ENCODE results near the gene TMEM161B. TPM values are rescaled to one million over a fixed set of nuclear protein-coding genes. Genes with fewer than 3 reads are reported as not detected.
"Not testable (repeated sequence)": the region's sequence is repeated elsewhere in the genome, so short reads cannot be mapped to it uniquely, and the experiment has no call there.

TMEM161B gene
- total and polyA plus RNA-seq, 11 donors: 2.9 to 13.2 (median 9.3) TPM

DNA sequence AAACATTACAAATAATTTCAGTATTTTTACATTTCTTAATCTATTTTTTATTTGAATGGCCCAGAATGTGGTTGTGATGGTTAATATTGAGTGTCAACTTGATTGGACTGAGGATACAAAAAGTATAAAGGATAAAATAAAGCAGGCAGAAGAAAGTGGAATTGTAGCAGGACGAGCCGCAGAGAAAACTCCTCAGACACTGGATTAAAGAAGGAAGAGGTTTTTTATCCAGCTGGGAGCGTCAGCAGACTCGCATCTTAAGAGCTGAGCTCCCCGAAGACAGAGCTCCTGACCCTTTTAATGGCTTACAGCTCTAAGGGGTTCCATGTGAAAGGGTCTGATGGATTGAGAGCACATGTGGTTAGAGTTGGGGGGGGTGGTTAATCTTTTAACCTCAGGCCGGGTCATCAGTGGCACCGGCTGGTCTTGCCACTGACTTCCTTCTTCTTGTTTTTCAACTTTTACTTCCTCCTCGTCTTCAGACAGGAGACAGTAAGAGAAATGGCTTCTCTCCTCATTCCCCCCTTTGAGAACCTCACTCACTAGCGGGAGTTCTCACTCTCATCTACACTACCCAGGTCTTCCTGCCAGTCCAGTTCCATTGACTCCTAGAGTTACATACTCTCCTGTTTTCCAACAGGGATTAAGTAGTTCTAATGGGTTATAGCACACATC is 80.0 kb downstream of the TMEM161B start:
- Histone ChIP-seq H3K4me3 (no peak overlapping the region), H3K4me1 (no peaks in the 10 kb centered on the region), H3K27me3 (no peaks in the 10 kb centered on the region), H3K27ac (no peak overlapping the region), H3K36me3 (peaks cover 0 to 24% (median 9%) of the 10 kb centered on the region in 9 donors), H3K9me3 (peaks cover 0 to 49% (median 25%) of the 10 kb centered on the region in 12 donors)
- ATAC-seq (no peak), DNase-seq (no peak)
- 95 to 98% (median 96%) methylated on average over 9 of the region's 9 CpGs for WGBS, 4 donors
- intact Hi-C loops (cut with DNase I): no loop called here
- TF ChIP-seq POLR2A (IDR thresholded peaks at IDR 0.05): no peak
- TF ChIP-seq, protein P1, sequence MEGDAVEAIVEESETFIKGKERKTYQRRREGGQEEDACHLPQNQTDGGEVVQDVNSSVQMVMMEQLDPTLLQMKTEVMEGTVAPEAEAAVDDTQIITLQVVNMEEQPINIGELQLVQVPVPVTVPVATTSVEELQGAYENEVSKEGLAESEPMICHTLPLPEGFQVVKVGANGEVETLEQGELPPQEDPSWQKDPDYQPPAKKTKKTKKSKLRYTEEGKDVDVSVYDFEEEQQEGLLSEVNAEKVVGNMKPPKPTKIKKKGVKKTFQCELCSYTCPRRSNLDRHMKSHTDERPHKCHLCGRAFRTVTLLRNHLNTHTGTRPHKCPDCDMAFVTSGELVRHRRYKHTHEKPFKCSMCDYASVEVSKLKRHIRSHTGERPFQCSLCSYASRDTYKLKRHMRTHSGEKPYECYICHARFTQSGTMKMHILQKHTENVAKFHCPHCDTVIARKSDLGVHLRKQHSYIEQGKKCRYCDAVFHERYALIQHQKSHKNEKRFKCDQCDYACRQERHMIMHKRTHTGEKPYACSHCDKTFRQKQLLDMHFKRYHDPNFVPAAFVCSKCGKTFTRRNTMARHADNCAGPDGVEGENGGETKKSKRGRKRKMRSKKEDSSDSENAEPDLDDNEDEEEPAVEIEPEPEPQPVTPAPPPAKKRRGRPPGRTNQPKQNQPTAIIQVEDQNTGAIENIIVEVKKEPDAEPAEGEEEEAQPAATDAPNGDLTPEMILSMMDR (IDR thresholded peaks at IDR 0.05): no peak

DNA sequence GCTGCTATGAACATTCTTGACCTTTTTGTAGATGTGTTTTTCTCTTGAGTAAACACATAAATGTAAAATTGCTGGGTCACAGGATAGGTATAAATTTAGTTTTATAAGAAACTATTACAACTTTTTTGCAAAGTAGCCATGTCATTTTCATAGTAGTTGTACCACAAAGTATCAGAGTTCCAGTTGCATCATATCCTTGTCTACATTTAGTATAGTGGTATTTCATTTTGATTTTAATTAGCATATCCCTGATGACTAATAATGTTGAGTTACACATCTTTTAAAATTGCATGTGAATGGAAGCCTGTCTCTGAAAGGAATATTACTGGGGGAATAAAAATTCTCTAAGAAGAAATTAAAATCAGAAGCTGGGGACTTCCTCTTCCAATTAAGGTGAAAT is 85.4 kb downstream of the TMEM161B start:
- H3K9me3 ChIP-seq: peaks cover 0 to 26% (median 9%) of the 10 kb centered on the region in 12 donors
- no peak overlapping the region for H3K4me3 ChIP-seq
- DNase-seq: no peak
- H3K4me1 ChIP-seq: no peaks in the 10 kb centered on the region
- intact Hi-C loops (cut with DNase I): no loop called here
- H3K27ac ChIP-seq: no peak overlapping the region
- ATAC-seq: no peak
- TF ChIP-seq, protein P1 (IDR thresholded peaks at IDR 0.05): no peak
- no peak for TF ChIP-seq POLR2A (IDR thresholded peaks at IDR 0.05)
- peaks cover 0 to 12% (median 0%) of the 10 kb centered on the region in 9 donors for H3K36me3 ChIP-seq
- H3K27me3 ChIP-seq: no peaks in the 10 kb centered on the region

DNA sequence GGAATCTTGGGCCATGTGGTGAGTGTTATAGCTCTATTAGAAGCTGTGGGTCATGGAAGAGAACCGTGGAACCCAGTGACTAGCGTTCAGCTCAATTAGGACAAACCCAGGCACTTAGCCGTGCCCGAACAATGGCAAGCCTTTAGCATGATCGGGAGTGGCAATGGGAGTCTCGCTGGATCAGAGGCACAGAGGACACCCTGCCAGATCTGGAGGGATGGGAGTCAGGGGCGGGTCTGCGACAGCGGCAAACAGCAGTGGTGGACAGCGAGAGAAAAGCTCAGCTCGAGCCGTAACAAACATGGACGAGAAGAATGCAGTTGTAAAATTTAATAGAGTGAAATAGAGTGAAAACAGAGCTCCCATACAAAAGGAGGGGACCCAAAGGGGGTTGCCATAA is 91.2 kb downstream of the TMEM161B start:
- peaks cover 0 to 17% (median 0%) of the 10 kb centered on the region in 9 donors for H3K27me3 ChIP-seq
- H3K9me3 ChIP-seq; H3K4me3 ChIP-seq; H3K27ac ChIP-seq; ATAC-seq; H3K4me1 ChIP-seq; DNase-seq; H3K36me3 ChIP-seq; intact Hi-C loops (cut with DNase I): not testable (repeated sequence)
- 92 to 96% (median 94%) methylated on average over 13 of the region's 13 CpGs for WGBS, 4 donors

DNA sequence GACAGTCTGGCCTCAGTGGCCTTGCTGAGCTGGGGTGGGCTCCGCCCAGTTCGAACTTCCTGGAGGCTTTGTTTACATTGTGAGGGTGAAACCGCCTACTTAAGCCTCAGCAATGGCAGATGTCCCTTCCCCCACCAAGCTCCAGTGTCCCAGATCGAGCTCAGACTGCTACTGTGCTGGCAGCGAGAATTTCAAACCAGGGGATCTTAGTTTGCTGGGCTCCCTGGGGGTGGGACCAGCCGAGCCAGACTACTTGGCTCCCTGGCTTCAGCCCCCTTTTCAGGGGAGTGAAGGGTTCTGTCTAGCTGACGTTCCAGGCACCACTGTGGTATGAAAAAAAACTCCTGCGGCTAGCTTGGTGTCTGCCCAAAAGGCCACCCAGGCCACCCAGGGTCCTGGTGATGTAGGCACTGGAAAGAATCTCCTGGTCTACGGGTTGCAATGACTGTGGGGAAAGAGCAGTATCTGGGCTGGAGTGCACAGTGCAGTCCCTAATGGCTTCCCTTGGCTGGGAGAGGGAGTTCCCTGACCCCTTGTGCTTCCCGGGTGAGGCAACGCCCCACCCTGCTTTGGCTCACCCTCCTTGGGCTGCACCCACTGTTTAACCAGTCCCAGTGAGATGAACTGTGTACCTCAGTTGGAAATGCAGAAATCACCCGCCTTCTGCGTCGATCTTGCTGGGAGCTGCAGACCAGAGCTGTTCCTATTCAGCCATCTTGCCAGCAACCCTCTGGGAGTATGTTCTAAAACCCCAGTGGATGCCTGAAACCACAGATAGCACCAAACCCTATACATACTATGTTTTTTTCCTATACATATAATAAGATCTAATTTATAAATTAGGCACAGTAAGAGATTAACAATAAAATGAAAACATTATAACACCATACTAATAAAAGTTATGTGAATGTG is 95.5 kb downstream of the TMEM161B start:
- peaks cover 0 to 9% (median 1%) of the 10 kb centered on the region in 12 donors for H3K9me3 ChIP-seq
- H3K27me3 ChIP-seq: peaks cover 0 to 24% (median 0%) of the 10 kb centered on the region in 9 donors
- H3K4me1 ChIP-seq: no peaks in the 10 kb centered on the region
- intact Hi-C loops (cut with DNase I): no loop called here
- no peak overlapping the region for H3K4me3 ChIP-seq
- H3K27ac ChIP-seq: no peak overlapping the region
- ATAC-seq: no peak
- 45 to 56% (median 51%) methylated on average over 12 to 14 of the region's 14 CpGs for WGBS, 4 donors
- DNase-seq: no peak
- TF ChIP-seq POLR2A (IDR thresholded peaks at IDR 0.05): no peak
- TF ChIP-seq, protein P1 (IDR thresholded peaks at IDR 0.05): no peak
- no peaks in the 10 kb centered on the region for H3K36me3 ChIP-seq

Measured in heart left ventricle (tissue), 16 donors.